RWPE2 (cell line): ENCODE results near the gene TMEM18.

Source experiments
- ATAC-seq: fragments of 200-7000 bp; cut with Tn5 transposase; 3 replicates; pipeline ENCODE4 v1.9.1; 2021; ENCODE audit warnings: low read depth
- DNase-seq: peaks from one replicate; pipeline ENCODE4 v3.0.0-alpha.2; 2020; ENCODE audit warnings: low spot score
- H3K27ac ChIP-seq: fragments of 450-650 bp; 2 replicates; pipeline ENCODE4 v1.5.1; 2017; ENCODE audit warnings: mild to moderate bottlenecking; ENCODE audit not compliant: poor library complexity, severe bottlenecking
- H3K27me3 ChIP-seq: fragments of 250-450 bp; sonication (Bioruptor Pico); 2 replicates; pipeline ENCODE4 v1.5.1; 2021; ENCODE audit warnings: mild to moderate bottlenecking, moderate library complexity; ENCODE audit not compliant: insufficient read depth, poor library complexity, severe bottlenecking
- H3K36me3 ChIP-seq: fragments of 250-450 bp; sonication (Bioruptor Pico); 2 replicates; pipeline ENCODE4 v1.5.1; 2020; ENCODE audit warnings: low read depth, mild to moderate bottlenecking, moderate library complexity
- H3K4me1 ChIP-seq: fragments of 250-450 bp; sonication (Bioruptor Pico); 2 replicates; pipeline ENCODE4 v1.5.1; 2021; ENCODE audit warnings: mild to moderate bottlenecking, moderate library complexity; ENCODE audit not compliant: insufficient read depth, poor library complexity, severe bottlenecking
- H3K4me3 ChIP-seq: fragments of 250-450 bp; sonication (Bioruptor Pico); 2 replicates; pipeline ENCODE4 v1.5.1; 2021; ENCODE audit warnings: mild to moderate bottlenecking, moderate library complexity; ENCODE audit not compliant: severe bottlenecking
- H3K9me3 ChIP-seq: fragments of 250-450 bp; sonication (Bioruptor Pico); 2 replicates; pipeline ENCODE4 v1.5.1; 2021; ENCODE audit warnings: mild to moderate bottlenecking, moderate library complexity; ENCODE audit not compliant: severe bottlenecking
- TF ChIP-seq, protein P1 (sequence below): fragments of 450-650 bp; IDR thresholded peaks from one replicate; pipeline ENCODE4 v1.5.1; 2017; ENCODE audit warnings: mild to moderate bottlenecking, moderate library complexity; ENCODE audit not compliant: poor library complexity, severe bottlenecking

Gene TMEM18

DNA sequence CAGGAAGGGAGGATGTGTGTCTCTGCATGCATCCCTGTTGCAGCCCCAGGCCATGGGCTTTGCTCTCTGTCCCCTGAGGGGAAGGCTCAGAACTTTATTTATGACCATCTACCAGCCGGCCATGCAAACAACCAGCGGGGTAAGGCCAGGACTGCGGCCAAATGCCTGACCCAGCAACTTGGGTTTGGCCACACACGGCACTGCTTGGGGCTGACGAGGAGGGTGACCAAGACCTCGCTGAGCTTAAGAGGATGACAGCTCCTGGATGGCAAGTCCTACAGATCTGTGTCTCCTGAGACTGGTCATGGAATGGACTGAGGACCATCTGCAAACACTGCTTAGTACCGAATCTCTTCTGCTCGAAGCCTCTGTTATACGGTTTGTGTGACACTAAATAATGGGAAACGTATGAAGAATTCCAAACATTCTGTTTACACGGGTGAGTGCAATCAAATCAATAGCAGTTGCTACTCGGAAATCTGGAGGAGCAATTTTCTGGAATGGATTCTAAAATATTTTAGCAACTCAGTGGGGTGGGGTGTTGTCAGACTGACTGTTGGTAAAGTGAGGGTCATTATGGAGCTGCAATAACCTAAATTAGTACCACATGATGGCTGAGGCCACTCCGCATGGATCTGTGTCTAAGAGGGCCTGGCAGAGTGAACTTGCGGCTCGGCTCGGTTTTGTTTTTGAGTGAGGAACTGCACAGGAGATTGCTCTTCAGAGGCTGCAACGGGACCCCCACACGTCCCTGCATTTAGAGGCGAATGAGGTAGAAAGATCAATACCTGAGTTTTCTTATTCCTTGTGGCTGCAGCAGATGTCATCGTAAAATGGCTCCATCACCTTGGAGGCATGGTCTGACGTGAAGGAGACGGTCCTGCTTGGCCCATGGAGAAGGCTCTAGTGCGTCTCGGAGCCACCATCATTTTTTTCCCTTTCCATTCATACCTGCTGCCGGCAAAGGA, 26.6 kb downstream of the TMEM18 start:
- no peak for ATAC-seq
- TF ChIP-seq, protein P1, sequence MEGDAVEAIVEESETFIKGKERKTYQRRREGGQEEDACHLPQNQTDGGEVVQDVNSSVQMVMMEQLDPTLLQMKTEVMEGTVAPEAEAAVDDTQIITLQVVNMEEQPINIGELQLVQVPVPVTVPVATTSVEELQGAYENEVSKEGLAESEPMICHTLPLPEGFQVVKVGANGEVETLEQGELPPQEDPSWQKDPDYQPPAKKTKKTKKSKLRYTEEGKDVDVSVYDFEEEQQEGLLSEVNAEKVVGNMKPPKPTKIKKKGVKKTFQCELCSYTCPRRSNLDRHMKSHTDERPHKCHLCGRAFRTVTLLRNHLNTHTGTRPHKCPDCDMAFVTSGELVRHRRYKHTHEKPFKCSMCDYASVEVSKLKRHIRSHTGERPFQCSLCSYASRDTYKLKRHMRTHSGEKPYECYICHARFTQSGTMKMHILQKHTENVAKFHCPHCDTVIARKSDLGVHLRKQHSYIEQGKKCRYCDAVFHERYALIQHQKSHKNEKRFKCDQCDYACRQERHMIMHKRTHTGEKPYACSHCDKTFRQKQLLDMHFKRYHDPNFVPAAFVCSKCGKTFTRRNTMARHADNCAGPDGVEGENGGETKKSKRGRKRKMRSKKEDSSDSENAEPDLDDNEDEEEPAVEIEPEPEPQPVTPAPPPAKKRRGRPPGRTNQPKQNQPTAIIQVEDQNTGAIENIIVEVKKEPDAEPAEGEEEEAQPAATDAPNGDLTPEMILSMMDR, result no peak
- no peak for DNase-seq
- no peaks in the 10 kb centered on the region for H3K9me3 ChIP-seq
- H3K36me3 ChIP-seq, result no peaks in the 10 kb centered on the region
- H3K4me3 ChIP-seq, result no peak overlapping the region
- no peaks in the 10 kb centered on the region for H3K4me1 ChIP-seq
- no peak overlapping the region for H3K27ac ChIP-seq
- no peaks in the 10 kb centered on the region for H3K27me3 ChIP-seq

DNA sequence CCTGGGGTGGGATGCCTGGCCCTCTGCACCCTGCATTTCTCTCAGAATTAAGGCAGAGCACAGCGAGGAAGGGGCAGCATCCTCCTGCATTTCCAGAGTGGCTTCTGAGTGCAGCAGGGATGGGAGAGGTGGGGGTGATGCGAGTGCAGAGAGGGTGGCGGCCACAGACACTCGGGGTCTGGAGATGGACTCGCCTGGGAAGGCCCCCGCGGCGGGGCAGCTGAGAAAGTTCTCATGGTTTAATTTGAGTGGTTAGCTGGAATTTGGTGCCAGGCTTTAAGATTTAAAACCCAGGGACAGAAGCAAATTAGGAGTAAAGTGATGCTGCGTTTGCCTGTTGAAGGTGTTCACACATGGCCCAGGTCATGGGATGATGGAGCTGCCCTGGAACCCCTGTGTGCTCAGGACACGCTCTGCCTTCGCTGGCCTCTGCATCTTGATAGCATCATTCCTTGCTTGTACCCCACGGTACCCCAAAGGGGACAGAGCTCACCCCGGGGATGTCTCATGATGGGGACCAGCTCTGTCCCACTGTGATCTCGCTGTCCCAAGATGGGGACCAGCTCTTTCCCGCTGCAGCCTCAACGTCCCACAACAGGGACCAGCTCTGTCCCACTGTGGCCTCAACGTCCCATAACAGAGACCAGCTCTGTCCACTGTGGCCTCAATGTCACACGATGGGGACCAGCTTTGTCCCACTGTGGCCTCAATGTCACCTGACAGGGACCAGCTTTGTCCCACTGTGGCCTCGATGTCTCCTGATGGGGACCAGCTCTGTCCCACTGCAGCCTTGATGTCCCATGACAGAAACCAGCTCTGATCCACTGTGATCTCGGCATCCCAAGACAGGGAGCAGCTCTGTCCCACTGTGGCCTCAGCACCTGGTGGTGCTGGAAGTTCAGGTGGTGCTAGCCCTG, 27.5 kb downstream of the TMEM18 start:
- TF ChIP-seq, protein P1, result no peak
- DNase-seq (no peak), ATAC-seq (no peak)
- Histone ChIP-seq H3K9me3 (no peaks in the 10 kb centered on the region), H3K27ac (no peak overlapping the region), H3K36me3 (no peaks in the 10 kb centered on the region), H3K4me3 (no peak overlapping the region), H3K4me1 (no peaks in the 10 kb centered on the region), H3K27me3 (no peaks in the 10 kb centered on the region)

DNA sequence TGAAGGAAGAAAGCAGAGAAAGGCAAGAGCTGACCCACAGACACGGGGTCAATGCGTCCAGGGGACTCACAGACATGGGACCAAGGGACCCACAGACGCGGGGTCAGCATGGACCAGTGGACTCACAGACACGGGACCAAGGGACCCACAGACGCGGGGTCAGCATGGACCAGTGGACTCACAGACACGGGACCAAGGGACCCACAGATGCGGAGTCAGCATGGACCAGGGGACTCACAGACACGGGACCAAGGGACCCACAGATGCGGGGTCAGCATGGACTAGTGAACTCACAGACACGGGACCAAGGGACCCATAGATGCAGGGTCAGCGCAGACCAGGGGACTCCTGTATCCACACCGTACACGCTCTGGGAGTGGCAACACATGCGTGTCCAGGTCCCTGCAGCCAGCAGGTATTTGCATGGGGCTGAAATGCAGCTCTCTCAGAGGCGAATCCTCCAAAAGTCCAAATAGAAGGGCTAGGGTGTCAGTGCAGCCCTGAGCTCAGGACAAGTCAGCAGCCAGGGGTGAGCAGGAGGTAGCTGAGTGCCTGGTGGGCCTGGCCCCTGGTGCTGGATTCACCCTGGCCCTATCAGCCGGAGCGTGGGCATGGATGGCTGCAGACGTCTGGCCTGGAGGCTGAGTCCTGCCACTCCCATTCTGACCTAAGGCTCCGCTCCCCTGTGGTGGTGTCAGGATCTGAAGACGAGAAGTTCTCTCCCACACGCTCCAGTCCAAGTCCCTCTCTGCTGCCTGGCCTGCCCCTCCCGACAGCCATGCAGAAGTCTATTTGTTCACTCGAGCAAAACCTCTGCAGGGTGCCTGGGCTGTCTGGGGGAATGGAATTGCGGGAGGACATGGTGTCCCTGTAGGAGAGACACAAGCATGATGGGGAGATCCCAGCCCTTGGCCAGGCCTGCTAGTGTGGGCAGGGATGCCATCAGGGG, 28.5 kb downstream of the TMEM18 start:
- no peaks in the 10 kb centered on the region for H3K27me3 ChIP-seq
- H3K4me1 ChIP-seq, result no peaks in the 10 kb centered on the region
- DNase-seq (no peak), ATAC-seq (no peak)
- no peak overlapping the region for H3K4me3 ChIP-seq
- TF ChIP-seq, protein P1, result no peak
- H3K27ac ChIP-seq, result no peak overlapping the region
- no peaks in the 10 kb centered on the region for H3K36me3 ChIP-seq
- no peaks in the 10 kb centered on the region for H3K9me3 ChIP-seq

DNA sequence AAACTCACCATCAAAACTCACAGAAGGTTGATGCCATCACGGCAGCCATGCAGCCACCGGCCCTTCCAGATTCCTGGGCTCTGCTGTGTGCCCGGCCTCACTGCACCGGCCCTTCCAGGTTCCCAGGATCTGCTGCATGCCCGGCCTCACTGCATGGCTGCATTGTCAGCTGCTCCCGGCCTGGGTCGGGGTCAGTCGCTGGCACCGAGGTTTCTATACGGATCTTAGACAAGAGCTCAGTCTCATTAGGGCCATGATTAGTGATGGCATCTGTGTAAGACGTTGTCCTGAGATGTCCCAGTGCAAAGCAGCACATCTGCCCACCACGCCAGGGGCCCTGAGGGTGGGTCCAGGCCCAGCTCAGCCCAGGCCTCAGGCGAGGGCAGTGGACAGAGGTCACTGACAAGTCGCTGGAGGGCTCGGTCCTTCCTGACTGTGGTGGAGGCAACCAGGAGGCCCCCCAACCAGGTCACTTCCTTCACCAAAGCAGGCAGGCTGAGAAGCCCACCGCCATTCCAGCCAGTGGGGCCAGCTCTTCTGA, 29.4 kb downstream of the TMEM18 start:
- no peaks in the 10 kb centered on the region for H3K4me1 ChIP-seq
- H3K27ac ChIP-seq, result no peak overlapping the region
- no peaks in the 10 kb centered on the region for H3K27me3 ChIP-seq
- no peak for ATAC-seq
- TF ChIP-seq, protein P1, result no peak
- H3K36me3 ChIP-seq, result no peaks in the 10 kb centered on the region
- no peak overlapping the region for H3K4me3 ChIP-seq
- no peak for DNase-seq
- no peaks in the 10 kb centered on the region for H3K9me3 ChIP-seq
